Osteocyte (in vitro differentiated cells): ENCODE measurements around the gene SV2B. TPM values are rescaled to one million over a fixed set of nuclear protein-coding genes. Genes with fewer than 3 reads are reported as not detected.

Experiments used
- DNase-seq: peaks from one replicate; pipeline ENCODE4 v3.0.0; 2021; ENCODE audit warnings: mixed read lengths; ENCODE audit not compliant: unreplicated experiment; ENCODE audit errors: extremely low spot score
- H3K27ac Mint-ChIP-seq: one replicate; pipeline ENCODE4 v1.8.0; 2021; ENCODE audit warnings: mild to moderate bottlenecking, mixed read lengths; ENCODE audit not compliant: unreplicated experiment
- H3K27me3 Mint-ChIP-seq: one replicate; pipeline ENCODE4 v1.8.0; 2021; ENCODE audit warnings: mixed read lengths; ENCODE audit not compliant: unreplicated experiment
- H3K36me3 Mint-ChIP-seq: one replicate; pipeline ENCODE4 v1.8.0; 2021; ENCODE audit warnings: mixed read lengths; ENCODE audit not compliant: unreplicated experiment
- H3K4me1 Mint-ChIP-seq: one replicate; pipeline ENCODE4 v1.8.0; 2021; ENCODE audit warnings: mixed read lengths; ENCODE audit not compliant: unreplicated experiment
- H3K4me3 Mint-ChIP-seq: one replicate; pipeline ENCODE4 v1.8.0; 2021; ENCODE audit warnings: mild to moderate bottlenecking, moderate library complexity, mixed read lengths; ENCODE audit not compliant: unreplicated experiment
- H3K9me3 Mint-ChIP-seq: one replicate; pipeline ENCODE4 v1.8.0; 2021; ENCODE audit warnings: mixed read lengths; ENCODE audit not compliant: unreplicated experiment
- CTCF ChIP-seq: fragments of 200-600 bp; sonication (generic); IDR thresholded peaks from 2 replicates; pipeline ENCODE4 v1.5.0; 2021; ENCODE audit warnings: antibody characterized with exemption, mild to moderate bottlenecking, moderate library complexity
- total RNA-seq: library from RNA; stranded (reverse); gene quantifications from 2 replicates; pipeline ENCODE4 v1.2.1, GENCODE V29; 2021

Gene SV2B
- total RNA-seq, 1 donor from 2014 or later = not detected

- peak; percentile 60 for DNase-seq
- H3K9me3 Mint-ChIP-seq = no peaks in the 10 kb centered on the region
- H3K36me3 Mint-ChIP-seq = no peaks in the 10 kb centered on the region
- H3K4me1 Mint-ChIP-seq = no peaks in the 10 kb centered on the region
- no peak for TF ChIP-seq CTCF
- H3K27me3 Mint-ChIP-seq = peaks cover 2% of the 10 kb centered on the region
- H3K27ac Mint-ChIP-seq = no peak overlapping the region
- no peak overlapping the region for H3K4me3 Mint-ChIP-seq
These were observed 102.5 kb downstream of the SV2B start for GRCh38 chr15:91202510-91203102.

- peak; percentile 57 for DNase-seq
- H3K9me3 Mint-ChIP-seq = no peaks in the 10 kb centered on the region
- H3K4me3 Mint-ChIP-seq = no peak overlapping the region
- no peak overlapping the region for H3K27ac Mint-ChIP-seq
- TF ChIP-seq CTCF = no peak
- H3K4me1 Mint-ChIP-seq = no peaks in the 10 kb centered on the region
- peaks cover 2% of the 10 kb centered on the region for H3K27me3 Mint-ChIP-seq
- no peaks in the 10 kb centered on the region for H3K36me3 Mint-ChIP-seq
These were observed 103.7 kb downstream of the SV2B start for GRCh38 chr15:91203619-91204203.

- Mint-ChIP-seq H3K27me3 (peaks cover 2% of the 10 kb centered on the region), H3K4me3 (no peak overlapping the region)
These were observed 108.3 kb downstream of the SV2B start for GRCh38 chr15:91208371-91208770.

GRCh38 chr15:91209318-91209717, 109.3 kb downstream of the SV2B start:
- no peaks in the 10 kb centered on the region for H3K27me3 Mint-ChIP-seq
- no peaks in the 10 kb centered on the region for H3K4me1 Mint-ChIP-seq
- no peaks in the 10 kb centered on the region for H3K36me3 Mint-ChIP-seq
- no peak overlapping the region for H3K27ac Mint-ChIP-seq
- no peaks in the 10 kb centered on the region for H3K9me3 Mint-ChIP-seq
- no peak for DNase-seq
- TF ChIP-seq CTCF = no peak
- H3K4me3 Mint-ChIP-seq = no peak overlapping the region

More at GRCh38 chr15:91208371-91208770, 108.3 kb downstream of the SV2B start:
- no peak overlapping the region for H3K27ac Mint-ChIP-seq
- no peaks in the 10 kb centered on the region for H3K4me1 Mint-ChIP-seq
- H3K9me3 Mint-ChIP-seq = no peaks in the 10 kb centered on the region
- H3K36me3 Mint-ChIP-seq = no peaks in the 10 kb centered on the region
- TF ChIP-seq CTCF = no peak
- no peak for DNase-seq

GRCh38 chr15:91209726-91210125, 109.7 kb downstream of the SV2B start:
- Mint-ChIP-seq H3K4me1 (no peaks in the 10 kb centered on the region), H3K36me3 (no peaks in the 10 kb centered on the region), H3K27ac (no peak overlapping the region), H3K9me3 (no peaks in the 10 kb centered on the region), H3K4me3 (no peak overlapping the region), H3K27me3 (no peaks in the 10 kb centered on the region)
- TF ChIP-seq CTCF = no peak
- DNase-seq = no peak
